GM19193 (cell line): ENCODE data around the gene MACROD2.

Experiments used
- POLR2A ChIP-seq: IDR thresholded peaks from 4 replicates; pipeline ENCODE4 v1.6.1; 2011; ENCODE audit not compliant: insufficient read depth, insufficient read length; ENCODE audit errors: extremely low read depth

Gene MACROD2

GRCh38 chr20:16049529-16050093 is 2054.3 kb downstream of the MACROD2 start:
- no peak for TF ChIP-seq POLR2A

DNA sequence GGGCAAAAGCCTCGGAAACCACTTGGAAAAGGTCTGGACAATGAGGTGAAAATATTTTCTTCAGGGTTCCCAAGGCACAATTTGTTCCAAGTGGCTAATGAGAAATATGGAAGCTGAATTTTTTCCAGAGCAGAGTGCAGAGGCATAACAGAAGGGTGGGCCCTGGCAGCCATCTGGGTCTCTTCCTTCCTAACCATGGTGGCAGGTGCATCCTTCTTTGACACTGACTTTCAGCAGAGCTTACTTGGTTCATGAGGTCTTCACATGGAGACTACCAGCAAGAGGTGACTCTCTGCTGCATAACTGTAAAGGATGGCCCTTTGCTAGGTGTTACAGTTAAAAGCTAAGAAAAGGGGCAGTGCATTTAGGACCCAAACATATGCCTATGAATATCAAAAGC is 2055.1 kb downstream of the MACROD2 start:
- TF ChIP-seq POLR2A = no peak

DNA sequence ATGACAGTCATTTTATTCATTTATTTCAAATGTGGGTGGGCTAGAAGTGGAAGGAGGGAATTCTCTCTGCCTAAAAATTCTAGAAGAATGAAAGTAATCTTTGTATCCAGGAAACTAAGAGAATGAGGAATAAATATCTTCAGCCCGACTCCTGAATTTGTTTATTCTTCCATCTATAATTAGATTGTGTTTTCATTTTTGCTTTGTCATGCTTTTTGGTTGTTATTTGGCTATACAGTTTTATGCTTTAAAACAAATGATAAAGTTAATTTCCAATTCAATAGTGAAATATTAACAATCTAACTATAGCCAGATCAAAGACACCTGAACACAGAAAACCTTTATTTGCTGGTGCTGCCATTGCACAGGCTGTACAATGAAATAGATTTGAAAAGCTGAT is 2056.7 kb downstream of the MACROD2 start:
- TF ChIP-seq POLR2A = no peak

DNA sequence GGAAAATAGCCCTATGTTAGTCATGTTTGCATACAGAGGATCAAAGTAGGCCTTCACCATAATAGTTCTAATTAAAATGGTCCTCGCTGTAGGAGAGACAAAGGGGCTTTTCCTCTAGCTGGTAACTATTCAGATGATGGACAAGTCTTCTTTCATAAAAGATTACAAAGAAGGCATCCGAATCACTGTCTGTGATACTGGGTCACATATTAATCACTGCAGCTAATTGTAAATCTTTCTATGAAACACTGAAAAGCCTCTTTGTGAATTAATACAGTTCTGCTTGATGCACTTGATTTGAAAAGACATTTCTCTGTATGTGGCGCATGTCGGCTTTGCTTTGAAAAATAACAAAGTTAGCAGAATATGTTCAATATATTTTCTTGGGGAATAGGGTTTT is 2057.1 kb downstream of the MACROD2 start:
- TF ChIP-seq POLR2A = no peak

DNA sequence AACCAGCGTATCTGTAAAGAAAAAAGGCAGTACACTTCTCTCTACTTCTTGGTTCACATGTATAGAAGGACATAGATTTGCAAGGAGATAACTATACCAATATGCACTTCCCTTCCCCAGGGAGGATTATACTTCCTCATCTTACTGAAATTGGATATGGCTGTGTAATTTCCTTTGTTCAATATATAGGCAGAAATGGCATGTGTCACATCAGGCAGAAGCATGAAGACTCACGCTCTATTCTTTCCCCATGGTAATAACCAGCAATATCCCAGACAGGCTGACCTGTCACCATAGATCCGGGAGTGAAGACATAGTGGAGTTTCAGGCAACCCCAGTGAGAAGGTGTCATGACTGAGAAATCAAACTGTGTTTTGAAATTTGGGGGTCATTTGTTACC is 2059.7 kb downstream of the MACROD2 start:
- TF ChIP-seq POLR2A = no peak

GRCh38 chr20:16057651-16058050 is 2062.3 kb downstream of the MACROD2 start:
- TF ChIP-seq POLR2A = no peak

DNA sequence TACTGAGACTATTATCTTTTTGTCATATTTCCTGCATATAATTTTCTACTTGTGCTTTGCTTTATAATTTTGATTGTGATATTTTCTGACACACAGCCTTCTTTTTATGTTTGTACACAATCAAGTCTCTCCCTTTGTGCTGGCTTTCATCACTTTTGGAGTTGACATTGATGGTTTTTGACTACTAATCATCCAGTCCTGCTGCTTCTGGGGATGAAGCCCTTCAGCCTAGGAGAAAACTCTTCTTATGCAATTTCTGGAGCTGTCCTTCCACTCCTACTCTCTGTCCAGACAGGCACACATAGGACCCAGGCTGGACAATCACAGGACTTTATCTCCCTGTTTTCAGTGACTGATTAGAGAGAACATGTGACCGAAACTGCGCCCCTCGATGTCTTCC is 2063.0 kb downstream of the MACROD2 start:
- TF ChIP-seq POLR2A = no peak

DNA sequence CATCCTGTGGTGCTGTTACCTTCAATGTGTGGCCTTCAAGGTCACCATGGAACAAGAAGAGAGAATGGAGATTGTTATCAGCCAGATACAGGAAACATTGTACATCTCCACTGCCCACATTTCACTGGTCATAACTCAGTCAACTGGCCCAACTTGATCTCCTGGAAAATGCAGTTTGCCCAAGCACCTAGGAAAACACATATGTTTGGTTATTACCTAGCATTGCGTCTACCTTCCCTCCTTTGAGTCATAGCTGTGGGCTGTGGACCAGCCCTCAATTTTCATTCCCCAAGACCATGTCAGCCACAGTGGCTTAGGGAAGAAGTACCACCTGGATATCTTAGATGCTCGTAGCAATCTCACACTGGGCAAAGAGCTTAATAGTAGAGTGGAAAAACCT is 2064.5 kb downstream of the MACROD2 start:
- TF ChIP-seq POLR2A = no peak

DNA sequence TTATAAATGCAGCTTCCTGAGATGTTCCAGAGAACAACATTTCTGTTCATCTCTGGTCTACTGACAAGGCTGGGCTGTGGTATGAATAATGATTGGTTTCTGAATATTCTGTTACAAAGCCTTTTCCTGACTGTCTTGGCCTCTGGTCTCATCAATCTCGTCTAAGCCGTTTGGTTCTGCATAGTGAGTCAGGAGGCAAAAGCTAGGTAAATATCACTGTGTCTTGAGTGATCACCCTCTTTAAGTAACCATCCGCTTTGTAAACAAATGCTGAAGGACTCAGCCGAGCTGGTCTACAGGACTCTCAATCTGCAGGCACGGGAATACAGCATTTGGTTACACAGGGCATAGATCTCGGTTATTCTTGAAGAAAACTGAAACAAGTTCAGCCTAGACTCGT is 2066.0 kb downstream of the MACROD2 start:
- no peak for TF ChIP-seq POLR2A

- no peak for TF ChIP-seq POLR2A
Observed at GRCh38 chr20:16062661-16063581, 2067.6 kb downstream of the MACROD2 start.

GRCh38 chr20:16063881-16064280 is 2068.6 kb downstream of the MACROD2 start:
- TF ChIP-seq POLR2A = no peak

DNA sequence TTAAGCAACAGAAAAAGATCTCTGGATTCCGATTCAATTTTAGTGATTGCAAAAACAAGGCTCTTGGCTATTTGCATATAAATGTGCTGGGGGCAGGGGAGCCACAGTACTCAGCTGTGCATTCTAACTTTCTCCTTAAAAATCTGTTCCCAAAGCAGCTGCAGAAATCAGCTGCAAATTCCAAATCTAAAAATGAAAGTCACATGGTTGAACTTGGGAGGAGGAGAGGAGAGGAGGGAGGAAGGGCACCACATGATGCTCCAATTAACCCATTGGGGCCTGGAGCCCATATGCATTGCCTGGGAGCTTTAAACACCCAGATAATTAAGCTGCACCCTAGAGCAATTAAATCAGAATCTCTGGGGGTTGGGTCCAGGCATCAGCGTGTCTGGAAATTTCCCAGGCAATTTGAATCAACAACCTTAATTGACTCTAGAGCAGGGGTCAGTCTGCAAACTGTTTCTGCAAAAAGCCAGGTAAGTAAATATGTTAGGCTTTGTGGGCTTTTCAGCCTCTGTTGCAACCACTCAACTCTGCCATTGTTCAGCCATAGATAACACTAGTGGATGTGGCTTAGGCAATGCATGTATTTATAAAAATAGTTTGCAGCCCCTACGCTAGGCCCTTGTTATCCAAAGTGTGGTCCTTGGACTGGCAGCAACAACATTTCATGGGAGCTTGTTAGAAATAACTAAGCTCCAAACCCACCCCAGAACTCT is 2069.8 kb downstream of the MACROD2 start:
- no peak for TF ChIP-seq POLR2A

DNA sequence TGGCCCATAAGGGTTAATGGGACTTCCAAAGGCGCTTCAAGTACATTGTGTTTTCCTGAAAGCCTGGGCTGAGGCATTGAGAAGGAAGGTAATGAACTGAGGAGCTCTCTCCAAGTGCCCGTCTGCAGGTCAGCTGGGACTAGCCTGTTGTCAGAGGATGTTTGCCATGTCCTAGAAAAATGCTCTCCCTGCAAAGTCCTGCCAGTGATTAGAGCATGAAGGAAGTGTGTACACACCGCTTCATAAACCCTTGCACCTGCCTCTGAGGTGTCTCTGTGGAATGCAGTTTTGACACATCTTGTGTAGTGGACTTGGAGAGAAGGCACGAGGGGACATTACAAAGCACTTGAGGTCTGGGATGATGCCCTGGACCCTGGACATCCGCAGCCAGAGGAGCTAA is 2071.3 kb downstream of the MACROD2 start:
- TF ChIP-seq POLR2A = no peak

- TF ChIP-seq POLR2A = no peak
Observed at GRCh38 chr20:16069389-16070010, 2074.2 kb downstream of the MACROD2 start.

DNA sequence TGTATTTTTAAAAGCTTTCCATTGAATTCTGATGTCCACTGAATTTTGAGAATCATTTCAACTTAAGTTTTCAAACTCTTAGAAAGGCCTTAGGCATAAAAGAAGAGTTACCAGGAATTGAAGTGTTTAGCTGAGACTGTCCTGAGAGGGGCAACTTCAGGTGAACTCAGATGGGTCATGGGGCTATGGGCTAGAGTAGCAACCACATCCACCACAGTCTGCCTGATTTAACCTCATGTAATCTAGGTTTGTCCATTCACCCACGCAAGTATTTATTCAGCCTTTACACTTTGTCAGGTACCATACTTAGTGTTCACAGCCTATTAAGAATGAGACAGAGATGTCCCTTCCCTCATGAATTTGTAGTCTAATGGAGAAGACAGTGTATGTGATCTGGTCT is 2076.9 kb downstream of the MACROD2 start:
- TF ChIP-seq POLR2A = no peak
